Right atrium auricular region (tissue), 2 donors: ENCODE data around the gene MLLT1. TPM values are rescaled to one million over a fixed set of nuclear protein-coding genes. Genes with fewer than 3 reads are reported as not detected.

Experiments used
- DNase-seq: peaks from one replicate; pipeline ENCODE4 v3.0.0-alpha.2; 2019; ENCODE audit warnings: low spot score
- H3K27ac ChIP-seq, 2 donors: fragments of 200-600 bp; sonication (generic); 1 replicate in 1 of 2; 2 replicates in 1 of 2; pipeline ENCODE4 v1.5.1; 2016 to 2019
- H3K27me3 ChIP-seq, 2 donors: fragments of 200-600 bp; sonication (generic); one replicate each; pipeline versions ENCODE4 v1.5.1 to v1.6.0; 2017 to 2019
- H3K36me3 ChIP-seq: fragments of 200-600 bp; sonication (generic); one replicate; pipeline ENCODE4 v1.5.1; 2016
- H3K4me1 ChIP-seq, 2 donors: fragments of 200-600 bp; sonication (generic); one replicate each; pipeline versions ENCODE4 v1.5.1 to v1.6.0; 2017 to 2019
- H3K4me3 ChIP-seq, 2 donors: fragments of 200-600 bp; sonication (generic); 1 replicate in 1 of 2; 2 replicates in 1 of 2; pipeline ENCODE4 v1.5.1; 2017 to 2019; ENCODE audit warnings: mild to moderate bottlenecking in 1 of 2, moderate library complexity in 1 of 2
- H3K9me3 ChIP-seq, 2 donors: fragments of 200-600 bp; sonication (generic); one replicate each; pipeline ENCODE4 v1.5.1; 2019
- total RNA-seq, 2 donors: library from RNA; depleted of rRNA; stranded (reverse); fragments of >200 nt; gene quantifications; one replicate each; pipeline ENCODE4 v1.1.0, GENCODE V29; 2016
- TF ChIP-seq, protein P1 (sequence below), 2 donors: fragments of 200-600 bp; sonication (generic); IDR thresholded peaks; one replicate each; pipeline ENCODE4 v1.5.1; 2019; ENCODE audit warnings: antibody characterized with exemption in 2 of 2

Gene MLLT1
- total RNA-seq, 2 donors from 2014 or later = 21.2 to 36.9 TPM

DNA sequence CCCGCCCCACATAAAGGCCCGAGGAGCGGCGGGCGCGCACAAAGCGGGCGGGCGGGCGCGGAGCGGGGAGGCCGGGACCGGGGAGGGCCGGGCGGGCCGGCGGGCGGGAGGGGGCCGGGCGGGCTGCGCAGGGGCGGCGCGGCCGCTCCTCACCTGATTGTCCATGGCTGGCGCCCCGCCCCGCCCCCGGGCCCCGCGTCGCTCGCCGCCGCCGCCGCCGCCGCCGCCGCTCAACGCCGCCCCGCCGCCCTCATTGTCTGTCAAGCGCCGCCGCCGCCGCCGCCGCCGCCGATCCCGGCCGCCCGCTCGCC is 200 bp downstream of the MLLT1 start:
- Histone ChIP-seq H3K9me3 (no peaks in the 10 kb centered on the region), H3K27me3 (no peaks in the 10 kb centered on the region), H3K4me3 (peak overlapping the region; percentile 79 to 83), H3K27ac (peak overlapping the region; percentile 78 to 84), H3K36me3 (no peaks in the 10 kb centered on the region), H3K4me1 (peaks cover 0 to 51% of the 10 kb centered on the region in 2 donors)
- TF ChIP-seq, protein P1, sequence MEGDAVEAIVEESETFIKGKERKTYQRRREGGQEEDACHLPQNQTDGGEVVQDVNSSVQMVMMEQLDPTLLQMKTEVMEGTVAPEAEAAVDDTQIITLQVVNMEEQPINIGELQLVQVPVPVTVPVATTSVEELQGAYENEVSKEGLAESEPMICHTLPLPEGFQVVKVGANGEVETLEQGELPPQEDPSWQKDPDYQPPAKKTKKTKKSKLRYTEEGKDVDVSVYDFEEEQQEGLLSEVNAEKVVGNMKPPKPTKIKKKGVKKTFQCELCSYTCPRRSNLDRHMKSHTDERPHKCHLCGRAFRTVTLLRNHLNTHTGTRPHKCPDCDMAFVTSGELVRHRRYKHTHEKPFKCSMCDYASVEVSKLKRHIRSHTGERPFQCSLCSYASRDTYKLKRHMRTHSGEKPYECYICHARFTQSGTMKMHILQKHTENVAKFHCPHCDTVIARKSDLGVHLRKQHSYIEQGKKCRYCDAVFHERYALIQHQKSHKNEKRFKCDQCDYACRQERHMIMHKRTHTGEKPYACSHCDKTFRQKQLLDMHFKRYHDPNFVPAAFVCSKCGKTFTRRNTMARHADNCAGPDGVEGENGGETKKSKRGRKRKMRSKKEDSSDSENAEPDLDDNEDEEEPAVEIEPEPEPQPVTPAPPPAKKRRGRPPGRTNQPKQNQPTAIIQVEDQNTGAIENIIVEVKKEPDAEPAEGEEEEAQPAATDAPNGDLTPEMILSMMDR (IDR thresholded peaks at IDR 0.05) = no peak
- DNase-seq = no peak

DNA sequence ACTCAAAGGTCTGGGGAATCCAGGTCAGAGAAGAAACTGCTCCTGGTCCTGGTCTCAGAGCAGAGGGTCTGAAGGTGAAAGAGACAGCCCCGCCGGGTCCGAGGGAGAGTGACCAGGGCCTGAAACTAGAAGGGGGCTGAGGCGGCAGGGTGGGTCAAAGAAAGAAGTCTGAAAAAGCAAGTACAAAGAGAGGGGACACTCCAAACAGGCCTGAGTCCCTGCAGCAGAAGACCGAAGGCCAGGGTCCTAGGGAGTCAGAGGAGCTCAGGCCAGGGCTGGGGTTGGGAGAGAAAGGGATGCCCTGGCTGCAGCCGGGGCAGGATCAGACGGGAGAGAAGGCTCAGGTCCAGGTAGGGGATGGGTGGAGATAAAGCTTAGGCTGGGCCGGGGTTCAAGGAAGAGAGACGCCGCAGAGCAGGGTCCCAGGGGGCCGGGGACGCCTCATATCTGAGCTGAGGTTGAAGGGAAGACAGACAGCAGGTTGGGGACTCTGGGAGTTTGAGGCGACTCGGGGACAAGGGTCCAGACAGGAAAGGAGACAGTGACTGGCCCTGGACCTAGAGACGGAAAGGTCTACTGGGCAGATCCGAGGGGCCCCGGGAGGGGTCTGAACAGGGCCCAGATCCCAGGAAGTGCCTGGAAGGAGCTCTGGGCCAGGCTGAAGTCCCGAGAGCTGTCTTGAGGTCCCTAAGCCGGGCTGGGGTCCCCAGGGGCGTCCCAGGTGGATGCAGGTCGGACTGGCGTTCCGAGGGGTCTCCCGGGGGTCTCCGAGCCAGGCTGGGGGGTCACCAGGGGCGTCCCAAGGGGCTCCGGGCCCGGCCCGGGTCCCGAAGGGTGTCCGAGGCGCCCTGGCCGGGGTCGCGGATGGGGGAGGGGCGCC is 795 bp downstream of the MLLT1 start:
- H3K27me3 ChIP-seq = no peaks in the 10 kb centered on the region
- no peak for DNase-seq
- no peaks in the 10 kb centered on the region for H3K36me3 ChIP-seq
- peak overlapping the region; percentile 78 to 84 for H3K27ac ChIP-seq
- no peaks in the 10 kb centered on the region for H3K9me3 ChIP-seq
- TF ChIP-seq, protein P1 (IDR thresholded peaks at IDR 0.05) = no peak
- peak overlapping the region; percentile 79 to 83 for H3K4me3 ChIP-seq
- peaks cover 0 to 57% of the 10 kb centered on the region in 2 donors for H3K4me1 ChIP-seq

DNA sequence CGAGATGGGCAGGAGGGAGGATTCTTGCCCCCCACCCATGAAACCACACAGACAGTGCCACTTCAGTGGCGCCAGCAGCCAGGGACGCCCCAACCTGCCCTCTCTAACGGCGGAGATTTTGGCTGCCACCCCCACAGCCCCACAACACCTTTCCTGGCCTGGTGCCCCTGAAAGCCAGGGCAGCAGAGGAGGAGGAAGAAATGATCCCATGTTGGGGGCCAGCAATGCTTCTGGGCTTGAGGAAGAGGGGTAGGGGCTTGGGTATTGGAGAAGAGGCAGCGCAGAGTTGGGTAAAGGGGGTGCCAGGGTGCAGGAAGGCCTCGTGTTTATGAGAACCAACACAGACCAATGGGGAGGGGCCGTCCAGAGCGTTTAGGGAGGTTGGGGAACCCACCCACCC is 1.7 kb downstream of the MLLT1 start:
- H3K4me3 ChIP-seq = no peak overlapping the region
- TF ChIP-seq, protein P1 (IDR thresholded peaks at IDR 0.05) = no peak
- H3K27ac ChIP-seq = peak overlapping the region in 1 of 2 donors; percentile 78
- no peak for DNase-seq
- no peaks in the 10 kb centered on the region for H3K9me3 ChIP-seq
- H3K27me3 ChIP-seq = no peaks in the 10 kb centered on the region
- peaks cover 0 to 66% of the 10 kb centered on the region in 2 donors for H3K4me1 ChIP-seq
- H3K36me3 ChIP-seq = no peaks in the 10 kb centered on the region

DNA sequence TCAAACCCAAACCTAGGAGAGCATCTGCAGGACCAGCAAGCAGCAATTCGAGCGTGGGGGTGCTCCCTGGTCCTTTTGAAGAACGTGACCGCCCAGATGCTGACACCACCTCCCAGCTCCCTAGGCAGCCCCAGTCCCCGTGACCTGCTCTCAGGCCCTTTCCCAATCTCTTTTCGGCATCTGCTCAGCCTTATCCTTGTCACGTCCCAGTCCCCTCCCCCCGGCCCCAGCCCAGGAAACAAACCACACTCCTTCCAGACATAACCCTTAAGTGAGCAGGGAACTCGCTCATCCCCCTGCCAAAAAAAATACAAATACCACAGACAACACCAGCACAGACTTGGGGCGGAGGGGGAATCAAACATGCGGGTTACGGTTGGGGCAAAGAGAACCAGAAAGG is 3.3 kb downstream of the MLLT1 start:
- Histone ChIP-seq H3K27me3 (no peaks in the 10 kb centered on the region), H3K4me1 (peaks cover 0 to 82% of the 10 kb centered on the region in 2 donors), H3K36me3 (no peaks in the 10 kb centered on the region), H3K27ac (peak overlapping the region; percentile 57 to 88), H3K9me3 (no peaks in the 10 kb centered on the region), H3K4me3 (no peak overlapping the region)
- TF ChIP-seq, protein P1 (IDR thresholded peaks at IDR 0.05) = no peak
- peak; percentile 87 for DNase-seq

DNA sequence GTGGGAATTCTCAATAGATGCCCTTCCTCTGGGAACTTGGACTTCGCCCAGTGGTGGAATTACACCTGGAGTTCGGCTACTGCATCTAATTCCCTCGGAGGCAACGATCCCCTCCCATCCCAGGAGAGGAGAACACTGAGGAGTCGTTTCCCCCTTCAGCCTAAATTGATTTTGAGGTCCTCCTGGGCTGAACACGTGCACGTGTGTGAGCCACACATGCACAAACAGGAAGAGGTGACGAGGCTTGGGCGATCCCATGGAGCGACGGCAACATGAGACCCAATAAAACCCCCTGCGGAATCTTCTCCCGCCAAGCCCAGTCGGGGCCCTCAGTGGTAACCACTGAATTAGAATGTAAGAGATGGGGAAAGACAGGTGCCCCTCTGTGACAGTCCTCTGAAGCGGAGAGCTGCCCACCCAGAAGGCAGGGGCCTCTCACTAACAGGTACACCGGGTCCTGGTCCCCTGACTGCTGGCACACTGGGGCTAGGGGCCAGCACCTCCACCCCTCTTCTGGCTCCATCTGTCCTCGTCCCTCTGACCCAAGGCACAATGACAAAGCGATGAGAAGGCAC is 4.5 kb downstream of the MLLT1 start:
- H3K9me3 ChIP-seq = no peaks in the 10 kb centered on the region

More for the DNA sequence above, 4.5 kb downstream of the MLLT1 start:
- H3K4me1 ChIP-seq = peaks cover 0 to 92% of the 10 kb centered on the region in 2 donors
- peak overlapping the region; percentile 88 to 94 for H3K27ac ChIP-seq
- no peak overlapping the region for H3K4me3 ChIP-seq
- TF ChIP-seq, protein P1 (IDR thresholded peaks at IDR 0.05) = no peak
- no peak for DNase-seq
- H3K27me3 ChIP-seq = no peaks in the 10 kb centered on the region
- peaks cover 2% of the 10 kb centered on the region for H3K36me3 ChIP-seq
